ENCODE data around the gene CCDC43.

CCDC43 gene

GRCh38 chr17:44628243-44629188 is 61.1 kb downstream of the CCDC43 start:
- H3K4me3 Mint-ChIP-seq = peak overlapping the region in 1 of 2 donors; percentile 36
- ATAC-seq (replicated peaks) (peak; percentile 35), DNase-seq (no peak)
- no peak overlapping the region for H3K27ac Mint-ChIP-seq
- H3K36me3 Mint-ChIP-seq (ENCODE audit: insufficient read depth) = no peaks in the 10 kb centered on the region
- no peaks in the 10 kb centered on the region for H3K9me3 Mint-ChIP-seq
- H3K27me3 Mint-ChIP-seq = peaks cover 31 to 57% of the 10 kb centered on the region in 2 donors
- peaks cover 0 to 2% of the 10 kb centered on the region in 2 donors for H3K4me1 Mint-ChIP-seq (ENCODE audit: low read depth in 2 of 2)

- Mint-ChIP-seq H3K27me3 (peaks cover 31 to 57% of the 10 kb centered on the region in 2 donors), H3K4me1 (ENCODE audit: low read depth in 2 of 2) (peaks cover 0 to 2% of the 10 kb centered on the region in 2 donors), H3K9me3 (no peaks in the 10 kb centered on the region), H3K27ac (no peak overlapping the region), H3K4me3 (no peak overlapping the region), H3K36me3 (ENCODE audit: insufficient read depth) (no peaks in the 10 kb centered on the region)
- DNase-seq = no peak
- no peak for ATAC-seq (replicated peaks)
Observed at GRCh38 chr17:44627513-44628242, 61.9 kb downstream of the CCDC43 start.

Measured in effector memory CD8-positive, alpha-beta T cell (primary cell).